Gastrocnemius medialis (tissue), 4 donors: ENCODE measurements around the gene ATP11A.

ENCODE experiments used
- POLR2A ChIP-seq, 2 donors: fragments of 450-650 bp; IDR thresholded peaks; one replicate each; pipeline ENCODE4 v1.6.1; 2017; ENCODE audit warnings: antibody characterized with exemption in 2 of 2, mild to moderate bottlenecking in 2 of 2, moderate library complexity in 2 of 2
- TF ChIP-seq, protein P1 (sequence below), 5 experiments: fragments of 450-650 bp in 3 of 5; fragments of 200-600 bp in 2 of 5; sonication (generic) in 2 of 5; IDR thresholded peaks in 4 of 5; conservative IDR thresholded peaks in 1 of 5; 1 replicate in 4 of 5; 2 replicates in 1 of 5; pipeline ENCODE4 v1.5.1; 2016 to 2019; ENCODE audit warnings: antibody characterized with exemption in 5 of 5, mild to moderate bottlenecking in 3 of 5, moderate library complexity in 3 of 5

DNA sequence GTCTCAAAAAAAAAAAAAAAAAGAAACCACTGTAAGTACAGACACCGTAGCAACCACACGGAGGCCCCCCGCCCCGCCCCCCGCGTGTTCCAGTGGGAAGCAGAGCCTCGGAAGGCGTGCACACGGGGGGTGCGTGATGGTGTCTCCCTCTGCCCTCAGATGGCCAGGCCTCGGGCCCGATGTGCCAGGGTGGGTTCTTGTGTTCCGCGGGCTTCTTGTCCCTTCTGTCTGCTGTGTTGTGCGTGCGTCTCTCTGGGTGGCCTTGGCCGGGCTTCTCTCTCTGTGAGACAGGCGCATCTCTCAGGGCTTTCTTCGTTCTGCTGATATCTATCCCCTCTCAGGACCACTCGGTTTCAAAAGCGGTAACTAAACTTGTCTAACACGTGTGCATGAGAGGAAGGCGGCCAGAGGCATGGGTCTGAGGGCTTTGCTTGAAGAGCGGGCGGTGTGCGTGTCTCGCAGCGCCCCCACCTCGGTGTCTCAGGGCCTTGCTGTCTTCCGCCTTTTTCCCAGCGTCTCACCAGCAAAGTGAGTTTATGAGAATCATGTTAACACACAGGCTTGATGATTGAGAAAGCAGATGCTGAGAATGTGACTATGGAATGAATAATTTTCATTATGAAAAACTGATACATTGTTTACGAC lies 12.6 kb downstream of the ATP11A start:
- TF ChIP-seq POLR2A (IDR thresholded peaks at IDR 0.05): no peak
- TF ChIP-seq, protein P1, sequence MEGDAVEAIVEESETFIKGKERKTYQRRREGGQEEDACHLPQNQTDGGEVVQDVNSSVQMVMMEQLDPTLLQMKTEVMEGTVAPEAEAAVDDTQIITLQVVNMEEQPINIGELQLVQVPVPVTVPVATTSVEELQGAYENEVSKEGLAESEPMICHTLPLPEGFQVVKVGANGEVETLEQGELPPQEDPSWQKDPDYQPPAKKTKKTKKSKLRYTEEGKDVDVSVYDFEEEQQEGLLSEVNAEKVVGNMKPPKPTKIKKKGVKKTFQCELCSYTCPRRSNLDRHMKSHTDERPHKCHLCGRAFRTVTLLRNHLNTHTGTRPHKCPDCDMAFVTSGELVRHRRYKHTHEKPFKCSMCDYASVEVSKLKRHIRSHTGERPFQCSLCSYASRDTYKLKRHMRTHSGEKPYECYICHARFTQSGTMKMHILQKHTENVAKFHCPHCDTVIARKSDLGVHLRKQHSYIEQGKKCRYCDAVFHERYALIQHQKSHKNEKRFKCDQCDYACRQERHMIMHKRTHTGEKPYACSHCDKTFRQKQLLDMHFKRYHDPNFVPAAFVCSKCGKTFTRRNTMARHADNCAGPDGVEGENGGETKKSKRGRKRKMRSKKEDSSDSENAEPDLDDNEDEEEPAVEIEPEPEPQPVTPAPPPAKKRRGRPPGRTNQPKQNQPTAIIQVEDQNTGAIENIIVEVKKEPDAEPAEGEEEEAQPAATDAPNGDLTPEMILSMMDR (IDR thresholded peaks at IDR 0.05 in 4 of 5, conservative IDR thresholded peaks at IDR 0.05 in 1 of 5): no peak
